GM18526 (cell line): ENCODE measurements around the gene EIF2S3B.

Experiments
- POLR2A ChIP-seq: IDR thresholded peaks from 3 replicates; pipeline ENCODE4 v1.6.1; 2011; ENCODE audit not compliant: insufficient read length; ENCODE audit errors: extremely low read depth

Gene EIF2S3B

DNA sequence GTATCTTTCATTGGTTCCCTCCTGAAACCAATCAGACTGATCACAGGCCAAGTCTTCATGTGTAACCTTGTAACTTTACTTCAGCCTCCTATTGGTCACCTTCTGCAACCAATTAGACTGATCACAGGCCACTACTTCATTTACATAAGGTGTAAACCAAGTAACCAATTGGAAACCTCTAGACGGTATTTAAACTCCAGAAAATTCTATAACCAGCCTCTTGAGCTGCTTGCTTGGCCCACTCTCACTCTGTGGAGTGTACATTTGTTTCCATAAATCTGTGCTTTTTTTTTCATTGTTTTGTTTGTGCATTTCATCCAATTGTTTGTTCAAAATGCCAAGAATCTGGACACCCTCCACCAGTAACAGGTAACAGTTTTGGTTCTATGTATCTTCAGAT lies 47.5 kb downstream of the EIF2S3B start:
- no peak for TF ChIP-seq POLR2A

DNA sequence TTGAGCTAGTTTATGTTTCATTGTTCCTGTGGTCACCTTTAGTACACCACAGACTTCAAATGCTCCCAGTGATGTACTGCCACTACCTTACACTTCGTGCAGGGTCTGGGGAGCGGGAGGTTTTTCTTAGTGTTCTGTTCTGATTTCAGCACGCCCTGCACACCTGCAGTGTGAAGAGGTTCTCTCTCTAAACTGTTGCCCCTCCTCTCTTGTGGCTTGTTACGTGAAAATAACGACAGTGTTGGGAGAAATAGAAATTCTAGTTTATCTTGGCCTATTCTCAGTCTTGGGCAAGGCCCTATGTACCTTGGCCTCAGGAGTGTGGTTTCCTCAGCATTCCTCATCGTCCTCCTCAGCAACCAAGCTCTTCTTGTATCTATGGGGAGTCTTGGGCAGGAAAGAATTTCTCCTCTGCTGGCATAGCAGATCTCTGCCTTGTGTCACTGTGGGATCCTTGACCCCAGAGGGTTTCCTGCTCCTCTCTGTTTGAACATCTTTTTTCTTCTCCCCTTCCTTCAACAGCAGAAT lies 48.6 kb downstream of the EIF2S3B start:
- TF ChIP-seq POLR2A, result no peak

DNA sequence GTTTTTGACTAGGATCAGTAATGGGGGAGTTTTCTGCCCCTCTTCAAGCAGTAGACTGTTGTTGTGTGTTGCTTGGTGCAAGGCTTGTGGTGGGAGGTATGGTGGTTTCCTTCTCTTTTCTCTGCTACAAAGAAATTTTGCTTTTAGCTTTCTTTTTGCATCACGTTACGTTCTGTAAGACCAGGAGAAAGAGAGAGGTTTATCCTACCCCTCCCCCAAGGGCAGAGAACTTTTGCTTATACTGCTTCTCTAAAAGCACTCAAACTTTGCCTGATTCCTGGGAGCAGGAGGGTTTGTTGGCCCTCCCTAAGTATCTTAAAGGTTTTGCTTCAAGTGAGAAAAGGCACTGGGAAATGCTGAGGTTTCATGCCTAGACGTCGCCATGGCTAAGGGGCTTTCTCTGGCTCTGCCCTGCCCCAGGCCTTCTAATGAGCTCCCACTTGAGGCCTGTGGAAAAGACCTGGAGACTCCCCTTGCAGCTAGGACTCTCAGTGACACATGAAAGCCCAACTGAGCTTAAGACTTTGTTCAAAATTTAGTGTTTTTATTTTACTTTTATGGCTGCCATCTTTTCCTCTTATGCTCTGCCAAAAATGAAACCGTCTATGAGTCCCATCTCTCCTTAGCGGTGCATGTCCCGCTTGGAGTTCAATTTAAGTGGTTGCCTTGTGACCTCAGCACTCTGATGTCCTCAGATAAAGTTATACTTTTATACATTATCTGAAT lies 49.2 kb downstream of the EIF2S3B start:
- TF ChIP-seq POLR2A, result no peak

DNA sequence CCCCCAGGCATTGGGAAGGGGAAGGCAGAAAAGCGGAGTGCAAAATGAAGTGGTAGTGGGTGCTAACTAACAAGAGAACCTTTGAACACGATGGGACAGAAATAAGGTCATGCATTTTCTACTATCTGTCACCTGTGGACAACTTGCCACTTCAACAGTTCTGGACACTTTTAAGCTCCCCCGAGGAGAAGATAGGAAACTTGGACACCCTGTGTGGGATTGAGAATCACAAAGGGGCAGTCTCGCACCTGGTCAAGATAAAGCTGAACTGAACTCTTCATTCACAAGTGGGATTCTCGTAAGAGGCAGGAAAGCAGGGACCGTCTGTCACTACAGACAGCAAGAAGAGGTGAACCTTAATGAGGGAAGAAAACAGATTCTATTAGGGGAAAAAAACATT lies 51.6 kb downstream of the EIF2S3B start:
- no peak for TF ChIP-seq POLR2A

DNA sequence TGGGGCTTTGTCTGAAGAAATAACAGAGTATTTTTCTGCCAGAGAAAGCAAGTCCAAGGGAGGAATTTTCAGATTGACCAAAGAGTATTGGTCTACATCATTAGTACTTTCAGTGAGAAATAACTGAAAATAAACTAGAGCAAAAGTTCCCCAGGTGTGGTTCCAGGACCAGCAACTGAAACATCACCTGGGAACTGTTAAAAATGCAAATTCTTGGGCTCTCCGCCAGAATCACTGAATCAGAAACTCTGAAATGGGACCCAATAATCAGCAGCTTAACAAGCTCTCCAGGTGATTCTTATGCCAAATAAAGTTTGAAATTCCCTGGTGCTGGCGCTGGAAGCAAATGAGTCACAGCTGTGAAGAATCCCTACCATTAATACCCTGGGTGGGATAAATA lies 52.1 kb downstream of the EIF2S3B start:
- no peak for TF ChIP-seq POLR2A
